Mucosa of rectum (tissue), 2 donors: ENCODE measurements around the gene LDLRAP1.

Source experiments
- H3K27ac ChIP-seq, 2 donors: one replicate each; pipeline ENCODE4 v1.7.0; 2013; ENCODE audit warnings: inconsistent platforms in 2 of 2, low read depth in 2 of 2, low read length in 2 of 2
- H3K27me3 ChIP-seq, 2 donors: one replicate each; pipeline ENCODE4 v1.7.0; 2013; ENCODE audit warnings: low read length in 2 of 2; ENCODE audit not compliant: control insufficient read depth in 2 of 2, insufficient read depth in 2 of 2
- H3K36me3 ChIP-seq, 2 donors: one replicate each; pipeline ENCODE4 v1.7.0; 2013; ENCODE audit warnings: low read length in 2 of 2; ENCODE audit not compliant: control insufficient read depth in 2 of 2, insufficient read depth in 2 of 2
- H3K4me1 ChIP-seq, 2 donors: one replicate each; pipeline ENCODE4 v1.7.0; 2013; ENCODE audit warnings: low read length in 2 of 2, mild to moderate bottlenecking in 1 of 2; ENCODE audit not compliant: control insufficient read depth in 2 of 2, insufficient read depth in 2 of 2
- H3K4me3 ChIP-seq, 2 donors: one replicate each; pipeline ENCODE4 v1.7.0; 2013; ENCODE audit warnings: low read length in 2 of 2
- H3K9ac ChIP-seq, 2 donors: one replicate each; pipeline ENCODE4 v1.7.0; 2013; ENCODE audit warnings: low read length in 2 of 2, low read depth in 1 of 2, mild to moderate bottlenecking in 1 of 2
- H3K9me3 ChIP-seq, 2 donors: one replicate each; pipeline ENCODE4 v1.7.0; 2013; ENCODE audit warnings: low read length in 2 of 2; ENCODE audit not compliant: control insufficient read depth in 2 of 2
- donor health status: healthy.
- donor health status: Normal muscosa, but diverticular disease.

The LDLRAP1 gene

DNA sequence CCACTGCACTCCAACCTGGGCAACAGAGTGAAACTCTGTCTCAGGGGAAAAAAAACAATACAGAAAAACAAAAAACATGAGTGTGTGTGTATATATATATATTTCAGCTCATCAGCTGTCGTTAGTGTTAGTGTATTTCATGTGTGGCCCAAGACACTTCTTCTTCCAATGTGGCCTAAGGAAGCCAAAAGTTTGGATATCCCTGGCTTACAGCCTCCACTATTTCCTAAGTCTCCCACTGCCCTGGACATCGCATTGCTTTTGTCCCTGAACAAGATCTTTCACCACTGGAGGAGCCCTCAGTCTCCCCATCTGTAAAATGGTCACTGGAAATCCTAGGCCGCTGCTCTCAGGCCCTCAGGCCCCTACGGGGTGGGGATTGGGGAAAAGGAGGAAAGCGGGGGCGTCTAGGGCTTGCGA, 391 bp upstream of the LDLRAP1 start:
- H3K9ac ChIP-seq = peak overlapping the region; percentile 41 to 64
- no peaks in the 10 kb centered on the region for H3K36me3 ChIP-seq
- H3K9me3 ChIP-seq = no peaks in the 10 kb centered on the region
- H3K27ac ChIP-seq = peak overlapping the region; percentile 83 to 85
- peak overlapping the region; percentile 17 to 60 for H3K4me3 ChIP-seq
- H3K27me3 ChIP-seq = no peaks in the 10 kb centered on the region
- H3K4me1 ChIP-seq = peaks cover 25 to 29% of the 10 kb centered on the region in 2 donors

- Histone ChIP-seq H3K27ac (peak overlapping the region; percentile 83 to 85), H3K4me3 (peak overlapping the region; percentile 74 to 79), H3K9ac (peak overlapping the region; percentile 79 to 88), H3K4me1 (peaks cover 36 to 41% of the 10 kb centered on the region in 2 donors), H3K27me3 (no peaks in the 10 kb centered on the region), H3K9me3 (no peaks in the 10 kb centered on the region), H3K36me3 (no peaks in the 10 kb centered on the region)
Measured at GRCh38 chr1:25544243-25544764, 898 bp downstream of the LDLRAP1 start.

DNA sequence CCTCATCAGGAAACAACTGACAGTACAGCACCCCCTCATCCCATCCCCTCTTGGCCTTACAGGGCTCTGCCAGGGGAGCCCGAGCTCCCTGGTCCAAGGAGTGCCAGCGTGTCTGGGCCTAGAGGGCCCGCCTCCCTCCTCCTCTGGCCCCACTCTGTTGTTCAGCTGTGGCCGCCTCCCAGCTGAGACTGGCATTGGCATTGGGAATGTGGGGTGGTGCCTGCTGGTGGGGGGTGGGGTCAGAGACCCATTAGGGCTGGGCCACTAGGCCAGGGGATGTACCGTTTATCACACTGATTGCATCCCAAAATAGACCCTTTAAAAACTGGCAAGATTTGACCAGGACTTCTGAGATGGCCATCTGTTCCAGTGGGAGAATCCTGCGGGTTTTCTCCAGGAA, 1.4 kb downstream of the LDLRAP1 start:
- peaks cover 40 to 46% of the 10 kb centered on the region in 2 donors for H3K4me1 ChIP-seq
- no peaks in the 10 kb centered on the region for H3K9me3 ChIP-seq
- H3K27me3 ChIP-seq = no peaks in the 10 kb centered on the region
- peak overlapping the region; percentile 74 to 79 for H3K4me3 ChIP-seq
- no peaks in the 10 kb centered on the region for H3K36me3 ChIP-seq
- peak overlapping the region; percentile 79 to 88 for H3K9ac ChIP-seq
- peak overlapping the region in 1 of 2 donors; percentile 83 for H3K27ac ChIP-seq

DNA sequence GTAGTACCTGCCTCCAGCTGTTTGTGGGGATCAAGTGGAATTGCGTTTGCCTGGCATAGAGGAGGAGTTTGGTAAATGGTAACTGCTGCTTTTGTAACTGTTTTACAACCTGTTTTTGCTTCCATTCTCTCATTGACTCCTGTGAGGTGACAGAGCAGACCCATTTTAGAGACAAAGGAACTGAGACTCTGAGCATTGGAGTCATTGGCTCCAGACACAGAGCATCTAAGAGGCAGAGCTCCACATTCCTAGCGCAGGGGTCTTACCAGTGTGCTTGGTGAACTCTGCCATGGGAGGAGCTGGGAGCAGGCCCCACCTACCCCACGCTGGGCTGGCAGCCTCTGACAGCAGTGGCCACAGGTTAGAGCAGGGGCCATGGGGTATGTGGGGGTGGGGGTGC, 2.4 kb downstream of the LDLRAP1 start:
- no peaks in the 10 kb centered on the region for H3K36me3 ChIP-seq
- H3K27me3 ChIP-seq = no peaks in the 10 kb centered on the region
- no peaks in the 10 kb centered on the region for H3K9me3 ChIP-seq
- H3K9ac ChIP-seq = no peak overlapping the region
- peaks cover 50 to 55% of the 10 kb centered on the region in 2 donors for H3K4me1 ChIP-seq
- no peak overlapping the region for H3K27ac ChIP-seq
- no peak overlapping the region for H3K4me3 ChIP-seq

- no peaks in the 10 kb centered on the region for H3K9me3 ChIP-seq
- no peaks in the 10 kb centered on the region for H3K27me3 ChIP-seq
- no peak overlapping the region for H3K27ac ChIP-seq
- no peaks in the 10 kb centered on the region for H3K36me3 ChIP-seq
- peaks cover 50 to 60% of the 10 kb centered on the region in 2 donors for H3K4me1 ChIP-seq
- H3K4me3 ChIP-seq = no peak overlapping the region
- H3K9ac ChIP-seq = no peak overlapping the region
Measured at GRCh38 chr1:25546193-25546592, 2.8 kb downstream of the LDLRAP1 start.

GRCh38 chr1:25548601-25549000, 5.2 kb downstream of the LDLRAP1 start:
- H3K4me1 ChIP-seq = peaks cover 43 to 51% of the 10 kb centered on the region in 2 donors
- H3K36me3 ChIP-seq = no peaks in the 10 kb centered on the region
- H3K9ac ChIP-seq = peak overlapping the region; percentile 74
- H3K9me3 ChIP-seq = no peaks in the 10 kb centered on the region
- H3K4me3 ChIP-seq = no peak overlapping the region
- peak overlapping the region; percentile 93 to 94 for H3K27ac ChIP-seq
- no peaks in the 10 kb centered on the region for H3K27me3 ChIP-seq

DNA sequence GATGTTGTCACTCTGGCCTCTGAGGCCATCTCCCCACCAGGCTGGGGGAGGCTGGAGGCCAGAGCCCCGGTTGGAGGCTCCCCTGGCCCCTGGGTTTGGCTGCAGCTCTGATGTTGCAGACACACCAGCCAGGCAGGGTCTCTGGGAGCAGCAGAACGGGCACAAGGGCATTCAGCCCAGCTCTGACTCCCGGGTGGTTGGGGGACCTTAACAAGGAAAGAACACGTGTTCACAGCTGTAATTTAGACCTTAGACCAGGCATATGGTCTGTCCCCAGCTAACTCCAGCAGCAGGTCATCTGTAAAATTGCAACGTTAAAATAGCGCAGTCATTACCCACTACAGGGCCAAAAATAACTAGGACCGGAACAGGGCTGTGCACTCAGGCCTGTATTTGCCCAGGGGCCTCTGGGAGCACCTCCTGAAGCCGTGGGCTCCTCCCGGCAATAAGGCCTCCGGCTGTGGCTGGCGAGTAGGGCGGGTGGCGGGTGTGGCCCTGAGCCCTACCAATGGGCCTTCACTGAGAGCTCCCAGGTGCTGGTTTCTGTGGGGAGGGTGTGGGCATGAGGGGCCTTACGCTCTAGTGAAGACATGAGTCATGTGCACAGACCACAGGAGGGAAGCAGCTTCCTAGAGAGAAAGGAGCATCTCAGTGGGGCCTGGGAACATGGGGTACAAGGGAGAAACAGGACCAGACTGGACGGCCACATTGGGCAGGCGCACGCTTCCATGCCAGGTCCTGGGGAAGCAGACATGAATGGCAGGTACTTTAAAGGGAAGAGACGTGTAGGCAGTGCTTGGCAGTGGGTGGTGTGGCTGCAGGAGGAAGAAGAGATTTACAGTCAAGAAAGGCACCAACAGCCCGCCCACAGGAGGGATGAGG, 6.1 kb downstream of the LDLRAP1 start:
- H3K27ac ChIP-seq = peak overlapping the region; percentile 93 to 94

GRCh38 chr1:25550155-25550506, 6.7 kb downstream of the LDLRAP1 start:
- peak overlapping the region in 1 of 2 donors; percentile 9 for H3K4me3 ChIP-seq
- H3K9me3 ChIP-seq = no peaks in the 10 kb centered on the region
- H3K36me3 ChIP-seq = peaks cover 0 to 11% of the 10 kb centered on the region in 2 donors
- H3K4me1 ChIP-seq = peaks cover 39 to 47% of the 10 kb centered on the region in 2 donors
- no peaks in the 10 kb centered on the region for H3K27me3 ChIP-seq
- H3K27ac ChIP-seq = peak overlapping the region; percentile 93 to 94
- peak overlapping the region; percentile 54 to 74 for H3K9ac ChIP-seq

More for the DNA sequence above, 6.1 kb downstream of the LDLRAP1 start:
- no peaks in the 10 kb centered on the region for H3K9me3 ChIP-seq
- H3K36me3 ChIP-seq = peaks cover 0 to 5% of the 10 kb centered on the region in 2 donors
- no peaks in the 10 kb centered on the region for H3K27me3 ChIP-seq
- peak overlapping the region; percentile 27 to 28 for H3K4me3 ChIP-seq
- peaks cover 45 to 54% of the 10 kb centered on the region in 2 donors for H3K4me1 ChIP-seq
- H3K9ac ChIP-seq = peak overlapping the region; percentile 74

GRCh38 chr1:25550683-25551310, 7.4 kb downstream of the LDLRAP1 start:
- Histone ChIP-seq H3K27ac (peak overlapping the region; percentile 93 to 94), H3K27me3 (no peaks in the 10 kb centered on the region), H3K9me3 (no peaks in the 10 kb centered on the region), H3K4me1 (peaks cover 39 to 43% of the 10 kb centered on the region in 2 donors), H3K36me3 (peaks cover 0 to 16% of the 10 kb centered on the region in 2 donors), H3K4me3 (no peak overlapping the region), H3K9ac (peak overlapping the region in 1 of 2 donors; percentile 74)
